HG03039 (cell line): ENCODE measurements around the gene FCRL6.

Experiments
- ATAC-seq: cut with Tn5 transposase; IDR thresholded peaks from one replicate; pipeline ENCODE4 v1.9.1; 2021; ENCODE audit warnings: mild to moderate bottlenecking, moderate library complexity; ENCODE audit not compliant: unreplicated experiment

Gene FCRL6

DNA sequence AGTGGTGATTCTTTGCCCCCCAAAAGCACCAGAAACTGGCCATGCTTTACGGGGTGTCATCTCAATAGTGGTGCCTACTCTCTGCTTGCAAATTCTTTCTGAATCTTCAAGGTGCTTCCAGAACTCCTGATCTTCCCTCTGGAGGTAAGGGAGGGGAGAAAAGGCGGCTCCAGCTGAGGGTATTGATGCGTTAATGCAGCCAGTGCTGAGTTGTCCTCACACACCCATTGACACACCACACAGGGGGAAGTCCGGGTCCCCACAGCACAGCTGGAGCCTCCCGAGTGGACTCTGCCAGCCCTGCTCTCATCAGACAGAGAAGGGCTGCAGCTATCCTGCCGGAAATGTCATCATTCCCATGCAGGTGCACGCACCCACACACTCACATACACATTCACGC, 59.1 kb downstream of the FCRL6 start:
- no peak for ATAC-seq

DNA sequence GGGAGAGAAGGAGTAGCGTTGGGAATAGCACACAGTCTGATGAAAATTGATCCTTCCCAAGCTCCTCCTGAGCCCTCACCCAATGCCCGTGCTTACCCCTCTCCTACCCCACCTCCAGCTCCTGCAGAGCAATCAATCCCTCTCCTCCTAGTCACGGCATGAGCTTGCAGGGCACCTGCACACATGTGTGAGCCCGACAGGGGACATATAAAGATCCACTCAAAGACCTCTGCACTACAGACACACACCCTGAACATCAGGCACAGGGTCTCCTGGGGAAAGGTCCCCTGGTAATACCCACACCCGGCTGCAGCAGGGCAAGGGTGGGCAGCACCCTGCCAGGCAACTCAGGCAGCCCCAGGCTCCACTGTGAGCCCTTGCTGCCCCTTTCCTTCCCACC, 59.9 kb downstream of the FCRL6 start:
- ATAC-seq, result no peak

DNA sequence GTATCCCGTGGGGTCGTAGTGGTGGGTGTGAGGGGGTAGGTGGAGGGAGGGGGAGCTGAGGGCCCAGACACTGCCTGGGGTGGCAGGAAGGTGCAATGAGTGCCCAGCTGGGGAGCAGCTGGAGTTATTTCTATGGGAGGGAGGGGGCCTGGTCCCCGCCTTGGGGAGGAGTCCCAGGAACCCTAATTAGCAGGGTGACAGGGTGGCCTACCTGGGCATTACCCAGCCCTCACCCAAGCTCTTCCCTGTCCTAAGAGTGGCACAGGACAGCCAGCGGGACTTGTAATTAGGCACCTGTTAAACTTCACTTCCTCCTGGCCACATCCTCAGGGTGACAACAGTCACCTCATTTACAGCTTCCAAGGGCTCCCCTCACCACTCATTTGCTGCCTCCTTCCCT, 60.4 kb downstream of the FCRL6 start, which contains the start of gene VSIG8:
Gene VSIG8, minus strand, starts transcription at position 101 of the 400 bp plus-strand sequence. CDS start 136 bp downstream, outside the sequence.
- no peak for ATAC-seq

DNA sequence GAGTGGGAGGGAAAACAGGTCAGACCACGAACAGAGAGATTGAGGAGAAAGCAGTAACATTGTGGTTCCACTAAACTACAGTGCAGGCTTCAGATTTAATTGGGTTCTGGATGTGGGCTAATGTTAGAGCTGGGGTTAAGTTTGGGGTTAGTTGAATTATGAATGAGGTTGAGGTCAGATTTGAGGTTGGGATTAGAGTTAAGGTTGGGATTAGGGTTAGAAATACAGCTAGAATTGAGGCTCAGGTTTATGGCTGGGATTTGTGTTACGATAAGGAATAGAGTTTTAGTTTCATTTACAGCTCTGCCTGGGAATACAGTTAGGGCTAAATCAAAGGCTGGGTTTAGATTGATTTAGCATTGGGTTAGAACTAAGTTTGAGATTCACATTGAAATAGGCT, 62.1 kb downstream of the FCRL6 start:
- no peak for ATAC-seq
